ENCODE measurements around the gene OR6J1. TPM values are rescaled to one million over a fixed set of nuclear protein-coding genes. Genes with fewer than 3 reads are reported as not detected.

OR6J1 gene
- total and polyA plus RNA-seq, 9 of the 15 experiments (the other 6 are each of a cell fraction or from before 2014, with no cell fraction given) = not detected

GRCh38 chr14:22589096-22589839, 54.9 kb downstream of the OR6J1 start, which contains the start of gene DAD1 (continued):
- TF ChIP-seq, protein P1, sequence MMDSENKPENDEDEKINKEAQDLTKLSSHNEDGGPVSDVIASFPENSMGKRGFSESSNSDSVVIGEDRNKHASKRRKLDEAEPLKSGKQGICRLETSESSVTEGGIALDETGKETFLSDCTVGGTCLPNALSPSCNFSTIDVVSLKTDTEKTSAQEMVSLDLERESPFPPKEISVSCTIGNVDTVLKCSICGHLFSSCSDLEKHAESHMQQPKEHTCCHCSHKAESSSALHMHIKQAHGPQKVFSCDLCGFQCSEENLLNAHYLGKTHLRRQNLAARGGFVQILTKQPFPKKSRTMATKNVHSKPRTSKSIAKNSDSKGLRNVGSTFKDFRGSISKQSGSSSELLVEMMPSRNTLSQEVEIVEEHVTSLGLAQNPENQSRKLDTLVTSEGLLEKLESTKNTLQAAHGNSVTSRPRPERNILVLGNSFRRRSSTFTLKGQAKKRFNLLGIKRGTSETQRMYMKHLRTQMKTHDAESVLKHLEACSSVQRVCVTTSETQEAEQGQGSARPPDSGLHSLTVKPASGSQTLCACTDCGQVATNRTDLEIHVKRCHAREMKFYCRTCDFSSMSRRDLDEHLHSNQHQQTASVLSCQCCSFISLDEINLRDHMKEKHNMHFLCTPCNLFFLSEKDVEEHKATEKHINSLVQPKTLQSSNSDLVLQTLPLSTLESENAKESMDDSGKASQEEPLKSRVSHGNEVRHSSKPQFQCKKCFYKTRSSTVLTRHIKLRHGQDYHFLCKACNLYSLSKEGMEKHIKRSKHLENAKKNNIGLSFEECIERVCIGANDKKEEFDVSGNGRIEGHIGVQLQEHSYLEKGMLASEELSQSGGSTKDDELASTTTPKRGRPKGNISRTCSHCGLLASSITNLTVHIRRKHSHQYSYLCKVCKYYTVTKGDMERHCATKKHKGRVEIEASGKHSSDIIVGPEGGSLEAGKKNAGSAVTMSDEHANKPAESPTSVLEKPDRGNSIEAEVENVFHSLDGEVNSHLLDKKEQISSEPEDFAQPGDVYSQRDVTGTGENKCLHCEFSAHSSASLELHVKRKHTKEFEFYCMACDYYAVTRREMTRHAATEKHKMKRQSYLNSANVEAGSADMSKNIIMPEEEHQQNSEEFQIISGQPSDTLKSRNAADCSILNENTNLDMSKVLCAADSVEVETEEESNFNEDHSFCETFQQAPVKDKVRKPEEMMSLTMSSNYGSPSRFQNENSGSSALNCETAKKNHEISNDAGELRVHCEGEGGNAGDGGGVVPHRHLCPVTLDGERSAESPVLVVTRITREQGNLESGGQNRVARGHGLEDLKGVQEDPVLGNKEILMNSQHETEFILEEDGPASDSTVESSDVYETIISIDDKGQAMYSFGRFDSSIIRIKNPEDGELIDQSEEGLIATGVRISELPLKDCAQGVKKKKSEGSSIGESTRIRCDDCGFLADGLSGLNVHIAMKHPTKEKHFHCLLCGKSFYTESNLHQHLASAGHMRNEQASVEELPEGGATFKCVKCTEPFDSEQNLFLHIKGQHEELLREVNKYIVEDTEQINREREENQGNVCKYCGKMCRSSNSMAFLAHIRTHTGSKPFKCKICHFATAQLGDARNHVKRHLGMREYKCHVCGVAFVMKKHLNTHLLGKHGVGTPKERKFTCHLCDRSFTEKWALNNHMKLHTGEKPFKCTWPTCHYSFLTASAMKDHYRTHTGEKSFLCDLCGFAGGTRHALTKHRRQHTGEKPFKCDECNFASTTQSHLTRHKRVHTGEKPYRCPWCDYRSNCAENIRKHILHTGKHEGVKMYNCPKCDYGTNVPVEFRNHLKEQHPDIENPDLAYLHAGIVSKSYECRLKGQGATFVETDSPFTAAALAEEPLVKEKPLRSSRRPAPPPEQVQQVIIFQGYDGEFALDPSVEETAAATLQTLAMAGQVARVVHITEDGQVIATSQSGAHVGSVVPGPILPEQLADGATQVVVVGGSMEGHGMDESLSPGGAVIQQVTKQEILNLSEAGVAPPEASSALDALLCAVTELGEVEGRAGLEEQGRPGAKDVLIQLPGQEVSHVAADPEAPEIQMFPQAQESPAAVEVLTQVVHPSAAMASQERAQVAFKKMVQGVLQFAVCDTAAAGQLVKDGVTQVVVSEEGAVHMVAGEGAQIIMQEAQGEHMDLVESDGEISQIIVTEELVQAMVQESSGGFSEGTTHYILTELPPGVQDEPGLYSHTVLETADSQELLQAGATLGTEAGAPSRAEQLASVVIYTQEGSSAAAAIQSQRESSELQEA (IDR thresholded peaks at IDR 0.05; ENCODE audit: low read depth) = peak; percentile 83
- 0 out of 2 replicates have a peak, but pooled peaks have one; percentile 27 for TF ChIP-seq SMAD4 (CRISPR knock-in tag; conservative IDR thresholded peaks at IDR 0.05)
- TF ChIP-seq ADNP (tag; IDR thresholded peaks at IDR 0.05) = no peak
- TF ChIP-seq BRF2 (IDR thresholded peaks at IDR 0.05; ENCODE audit: borderline replicate concordance, insufficient read depth, insufficient read length) = no peak
- TF ChIP-seq ILF3 (IDR thresholded peaks at IDR 0.05; ENCODE audit: borderline replicate concordance) = no peak
- no peak for TF ChIP-seq PPARD (CRISPR knock-in tag; IDR thresholded peaks at IDR 0.05)
- TF ChIP-seq SUPT5H (IDR thresholded peaks at IDR 0.05) = peak; percentile 89
- no peak for TF ChIP-seq SRSF1 (IDR thresholded peaks at IDR 0.05; ENCODE audit: low read depth, low read length)
- no peak for TF ChIP-seq MTF1 (CRISPR knock-in tag; IDR thresholded peaks at IDR 0.05; ENCODE audit: borderline replicate concordance)
- no peak for TF ChIP-seq RBM39 (optimal IDR thresholded peaks at IDR 0.05; ENCODE audit: low read depth, low read length)
- TF ChIP-seq, protein P2, sequence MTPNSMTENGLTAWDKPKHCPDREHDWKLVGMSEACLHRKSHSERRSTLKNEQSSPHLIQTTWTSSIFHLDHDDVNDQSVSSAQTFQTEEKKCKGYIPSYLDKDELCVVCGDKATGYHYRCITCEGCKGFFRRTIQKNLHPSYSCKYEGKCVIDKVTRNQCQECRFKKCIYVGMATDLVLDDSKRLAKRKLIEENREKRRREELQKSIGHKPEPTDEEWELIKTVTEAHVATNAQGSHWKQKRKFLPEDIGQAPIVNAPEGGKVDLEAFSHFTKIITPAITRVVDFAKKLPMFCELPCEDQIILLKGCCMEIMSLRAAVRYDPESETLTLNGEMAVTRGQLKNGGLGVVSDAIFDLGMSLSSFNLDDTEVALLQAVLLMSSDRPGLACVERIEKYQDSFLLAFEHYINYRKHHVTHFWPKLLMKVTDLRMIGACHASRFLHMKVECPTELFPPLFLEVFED (CRISPR knock-in tag; conservative IDR thresholded peaks at IDR 0.05) = 0 out of 2 replicates have a peak, but pooled peaks have one; percentile 6
- no peak for TF ChIP-seq KHSRP (IDR thresholded peaks at IDR 0.05)
- peak; percentile 87 for TF ChIP-seq PKNOX1 (IDR thresholded peaks at IDR 0.05)
- no peak for TF ChIP-seq CEBPG (CRISPR knock-in tag; IDR thresholded peaks at IDR 0.05)
- no peak for TF ChIP-seq CEBPG (tag; conservative IDR thresholded peaks at IDR 0.05 in 1 of 2, IDR thresholded peaks at IDR 0.05 in 1 of 2)
- TF ChIP-seq NR2C1 (IDR thresholded peaks at IDR 0.05) = no peak
- TF ChIP-seq NR2C1 (tag; IDR thresholded peaks at IDR 0.05) = no peak
